Measurements from ENCODE around the gene ITPR3.

DNA sequence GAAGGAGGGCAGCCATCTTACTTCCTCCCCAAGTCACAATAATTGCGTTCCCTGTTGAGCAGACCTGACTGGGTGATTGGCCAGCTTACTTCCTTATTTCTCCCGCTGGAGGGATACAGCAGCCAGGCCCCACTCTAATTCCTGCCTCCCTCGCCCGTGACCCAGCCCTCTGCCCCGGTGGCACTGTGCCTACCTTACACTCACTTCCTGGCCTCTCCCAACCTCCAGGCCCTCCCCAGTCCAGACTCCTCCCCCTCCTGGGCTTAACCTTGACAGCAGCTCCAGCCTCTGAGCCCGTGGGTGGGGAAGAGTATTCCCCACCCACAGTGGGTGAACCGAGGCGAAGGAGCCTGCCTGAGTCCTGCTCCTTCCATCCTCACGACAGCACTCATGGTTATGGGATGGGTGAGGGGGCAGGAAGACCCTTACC is 44.0 kb upstream of the ITPR3 start:
- TF ChIP-seq, protein P1, sequence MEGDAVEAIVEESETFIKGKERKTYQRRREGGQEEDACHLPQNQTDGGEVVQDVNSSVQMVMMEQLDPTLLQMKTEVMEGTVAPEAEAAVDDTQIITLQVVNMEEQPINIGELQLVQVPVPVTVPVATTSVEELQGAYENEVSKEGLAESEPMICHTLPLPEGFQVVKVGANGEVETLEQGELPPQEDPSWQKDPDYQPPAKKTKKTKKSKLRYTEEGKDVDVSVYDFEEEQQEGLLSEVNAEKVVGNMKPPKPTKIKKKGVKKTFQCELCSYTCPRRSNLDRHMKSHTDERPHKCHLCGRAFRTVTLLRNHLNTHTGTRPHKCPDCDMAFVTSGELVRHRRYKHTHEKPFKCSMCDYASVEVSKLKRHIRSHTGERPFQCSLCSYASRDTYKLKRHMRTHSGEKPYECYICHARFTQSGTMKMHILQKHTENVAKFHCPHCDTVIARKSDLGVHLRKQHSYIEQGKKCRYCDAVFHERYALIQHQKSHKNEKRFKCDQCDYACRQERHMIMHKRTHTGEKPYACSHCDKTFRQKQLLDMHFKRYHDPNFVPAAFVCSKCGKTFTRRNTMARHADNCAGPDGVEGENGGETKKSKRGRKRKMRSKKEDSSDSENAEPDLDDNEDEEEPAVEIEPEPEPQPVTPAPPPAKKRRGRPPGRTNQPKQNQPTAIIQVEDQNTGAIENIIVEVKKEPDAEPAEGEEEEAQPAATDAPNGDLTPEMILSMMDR (IDR thresholded peaks at IDR 0.05): no peak
- TF ChIP-seq POLR2A (IDR thresholded peaks at IDR 0.05): no peak
